ENCODE measurements around the gene CACNA1H.

- TF ChIP-seq CTCF (conservative IDR thresholded peaks at IDR 0.05; ENCODE audit: low read depth, low read length) (no peak), EZH2 (IDR thresholded peaks at IDR 0.05; ENCODE audit: borderline replicate concordance, low read depth, low read length, poor library complexity, severe bottlenecking) (no peak)
These were observed 35.6 kb upstream of the CACNA1H start for GRCh38 chr16:1117176-1117900.

Measured in A673 (cell line).